GM13976 (cell line): ENCODE measurements around the gene CD151.

Experiments
- DNase-seq: peaks from one replicate; pipeline ENCODE4 v3.0.0; 2012; ENCODE audit warnings: low spot score
- in situ Hi-C: fragments of 300-500 bp; cut with MboI; formaldehyde crosslinking; loops from one replicate; pipeline ENCODE4 v1.12.0; 2022; ENCODE audit warnings: low sequenced_read_pairs, mixed read lengths, inconsistent platforms; ENCODE audit not compliant: unreplicated experiment
- TF ChIP-seq, protein P1 (sequence below): IDR thresholded peaks from 2 replicates; pipeline ENCODE4 v1.5.1; 2012; ENCODE audit warnings: borderline replicate concordance, mild to moderate bottlenecking; ENCODE audit not compliant: insufficient read depth; ENCODE audit errors: extremely low read depth, missing control alignments, control extremely low read depth

CD151 gene

DNA sequence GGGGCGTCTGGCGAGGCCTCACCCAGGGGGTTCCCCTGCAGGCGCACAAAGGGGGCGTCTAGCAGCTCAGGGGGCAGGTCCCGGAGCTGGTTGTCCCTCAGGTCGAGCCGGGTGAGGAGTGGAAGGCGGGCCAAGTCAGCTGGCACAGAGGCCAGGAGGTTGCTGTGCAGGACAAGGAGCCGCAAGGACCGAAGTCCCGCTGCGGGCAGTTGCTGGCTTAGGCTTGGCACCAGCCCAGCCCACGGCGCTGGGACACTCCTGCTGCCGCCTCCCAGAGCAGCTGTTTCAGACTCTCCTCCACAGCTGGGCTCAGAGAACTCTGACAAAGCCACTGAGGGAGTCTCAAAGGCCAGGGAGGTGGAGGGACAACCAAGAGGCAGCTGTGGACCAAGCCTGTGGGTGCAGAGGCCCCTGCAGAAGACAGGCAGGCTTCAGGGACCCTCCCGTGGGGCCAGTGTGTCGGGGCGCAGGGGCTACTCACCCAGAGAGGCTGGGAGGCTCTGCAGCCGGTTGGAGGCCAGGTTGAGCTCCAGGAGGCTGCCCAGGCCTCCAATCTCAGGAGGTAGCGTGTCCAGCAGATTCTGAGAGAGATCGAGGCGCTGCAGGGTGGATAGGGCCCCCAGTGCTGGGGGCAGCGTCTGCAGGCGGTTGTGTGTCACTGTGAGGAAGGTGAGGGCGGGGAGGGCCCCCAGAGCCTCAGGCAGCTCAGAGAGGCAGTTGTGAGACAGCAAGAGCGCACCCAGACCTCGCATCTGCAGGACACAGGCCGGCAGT lies 29.9 kb upstream of the CD151 start:
- in situ Hi-C loops, result no loop called here

DNA sequence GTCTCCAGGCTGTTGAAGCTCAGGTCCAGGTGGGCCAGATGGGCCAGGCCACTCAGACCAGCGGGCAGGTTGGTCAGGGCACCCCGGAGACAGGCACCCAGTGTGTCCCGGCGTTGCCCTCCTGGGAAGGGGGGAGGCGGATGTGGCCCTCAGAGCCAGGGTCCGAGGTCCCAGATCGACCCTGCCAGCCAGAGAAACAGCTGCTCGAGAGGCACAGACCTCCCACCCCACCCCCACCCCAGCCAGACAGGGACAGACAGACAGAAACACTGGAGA lies 29.3 kb upstream of the CD151 start:
- TF ChIP-seq, protein P1, sequence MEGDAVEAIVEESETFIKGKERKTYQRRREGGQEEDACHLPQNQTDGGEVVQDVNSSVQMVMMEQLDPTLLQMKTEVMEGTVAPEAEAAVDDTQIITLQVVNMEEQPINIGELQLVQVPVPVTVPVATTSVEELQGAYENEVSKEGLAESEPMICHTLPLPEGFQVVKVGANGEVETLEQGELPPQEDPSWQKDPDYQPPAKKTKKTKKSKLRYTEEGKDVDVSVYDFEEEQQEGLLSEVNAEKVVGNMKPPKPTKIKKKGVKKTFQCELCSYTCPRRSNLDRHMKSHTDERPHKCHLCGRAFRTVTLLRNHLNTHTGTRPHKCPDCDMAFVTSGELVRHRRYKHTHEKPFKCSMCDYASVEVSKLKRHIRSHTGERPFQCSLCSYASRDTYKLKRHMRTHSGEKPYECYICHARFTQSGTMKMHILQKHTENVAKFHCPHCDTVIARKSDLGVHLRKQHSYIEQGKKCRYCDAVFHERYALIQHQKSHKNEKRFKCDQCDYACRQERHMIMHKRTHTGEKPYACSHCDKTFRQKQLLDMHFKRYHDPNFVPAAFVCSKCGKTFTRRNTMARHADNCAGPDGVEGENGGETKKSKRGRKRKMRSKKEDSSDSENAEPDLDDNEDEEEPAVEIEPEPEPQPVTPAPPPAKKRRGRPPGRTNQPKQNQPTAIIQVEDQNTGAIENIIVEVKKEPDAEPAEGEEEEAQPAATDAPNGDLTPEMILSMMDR, result no peak
- in situ Hi-C loops, result no loop called here
- DNase-seq, result no peak

More for the DNA sequence above, 29.9 kb upstream of the CD151 start:
- DNase-seq, result no peak
- TF ChIP-seq, protein P1, result no peak

DNA sequence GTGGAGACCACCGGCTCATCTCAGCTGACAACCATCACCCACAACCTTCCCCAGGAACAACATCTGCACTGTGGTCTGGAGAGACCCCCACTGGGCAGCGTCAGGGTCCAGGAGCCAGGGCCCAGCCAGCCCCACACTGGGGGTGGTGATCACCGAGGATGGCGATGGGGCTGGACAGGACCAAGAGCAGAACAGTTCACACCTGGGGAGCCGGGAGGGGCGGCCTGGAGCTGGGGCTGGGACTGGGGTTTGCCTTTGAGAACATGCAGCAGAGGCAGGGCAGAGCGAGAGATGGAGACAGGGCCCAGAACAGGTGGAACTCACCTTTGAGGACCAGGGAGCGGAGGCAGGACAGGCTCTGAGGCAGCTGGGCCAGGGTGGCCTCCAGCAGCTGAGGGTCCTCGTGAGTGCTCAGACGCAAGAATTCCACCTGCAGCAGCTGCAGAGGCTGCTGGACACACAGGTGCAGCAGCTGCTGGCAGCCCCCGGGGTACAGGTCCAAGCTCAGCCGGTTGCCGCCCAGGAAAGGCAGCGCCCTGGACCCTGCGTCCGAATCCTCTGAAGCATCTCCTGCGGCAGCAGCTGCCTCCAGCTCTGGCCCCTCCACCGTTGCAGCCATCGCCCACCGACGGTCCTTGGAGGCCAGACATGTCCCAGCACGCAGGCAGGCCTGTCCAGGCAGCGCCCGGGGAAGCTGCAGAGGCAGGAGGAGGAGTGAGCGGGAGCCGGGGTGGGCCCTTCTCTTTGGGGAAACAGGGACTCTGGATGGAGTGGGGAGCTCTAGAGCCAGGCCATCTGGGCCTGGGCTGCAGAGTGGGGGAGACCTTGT lies 28.8 kb upstream of the CD151 start:
- in situ Hi-C loops, result no loop called here
- no peak for DNase-seq

DNA sequence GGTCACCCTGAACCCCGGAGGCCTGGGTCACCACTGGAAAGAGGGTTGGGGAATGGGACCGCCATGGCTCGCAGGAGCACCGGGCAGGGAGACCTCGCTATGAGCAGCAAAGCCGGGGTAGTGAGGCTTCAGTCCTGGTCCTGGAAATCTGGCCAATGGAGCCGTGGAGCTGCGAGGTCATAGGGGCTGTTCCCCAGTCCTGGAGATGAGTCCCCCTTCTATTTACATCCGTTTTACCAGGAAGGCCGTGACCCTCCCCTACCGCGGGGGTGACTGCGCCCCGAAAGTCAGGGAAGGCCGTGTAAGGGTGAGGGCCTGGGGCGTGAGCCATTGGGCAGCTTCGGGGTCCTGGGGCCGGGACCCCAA lies 28.2 kb upstream of the CD151 start:
- in situ Hi-C loops, result no loop called here
- no peak for DNase-seq
- TF ChIP-seq, protein P1, result no peak

More for the DNA sequence above, 28.8 kb upstream of the CD151 start:
- TF ChIP-seq, protein P1, result no peak

DNA sequence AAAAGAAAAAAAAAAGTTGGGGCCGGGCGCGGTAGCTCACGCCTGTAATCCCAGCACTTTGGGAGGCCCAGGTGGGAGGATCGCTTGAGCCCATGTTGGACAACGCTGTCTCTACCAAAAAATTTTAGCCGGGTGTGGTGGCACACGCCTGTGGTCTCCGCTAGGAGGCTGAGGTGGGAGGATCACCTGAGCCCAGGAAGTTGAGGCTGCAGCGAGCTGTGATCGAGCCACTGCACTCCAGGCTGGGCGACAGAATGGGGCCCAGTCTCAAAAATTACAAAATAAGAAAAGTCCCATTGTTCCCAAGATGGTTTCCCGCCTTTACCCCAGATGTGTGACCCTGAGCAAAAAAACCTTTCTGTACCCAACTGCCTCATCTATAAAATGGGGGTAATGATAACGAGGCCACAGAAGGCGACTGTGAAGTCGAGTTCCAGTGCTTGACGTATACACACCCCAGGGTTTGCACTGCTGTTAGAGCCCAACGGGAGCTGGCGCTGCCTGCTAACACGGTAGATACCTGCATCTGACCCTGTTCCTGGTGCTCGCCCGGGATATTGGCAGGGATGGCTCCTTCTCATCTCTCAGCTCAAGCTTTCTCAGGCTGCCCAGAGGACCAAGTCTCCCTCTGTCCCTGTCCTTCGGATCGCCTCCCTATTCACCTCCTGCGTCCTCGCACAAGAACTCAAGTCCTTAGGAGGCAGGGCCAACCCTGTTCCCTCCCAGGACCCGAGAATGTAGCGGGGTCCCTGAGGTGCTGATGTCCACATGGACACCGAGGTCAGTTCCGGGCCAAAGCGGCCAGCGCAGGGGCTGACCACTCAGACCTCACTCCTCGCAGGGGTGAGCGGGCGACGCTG lies 24.1 kb upstream of the CD151 start:
- no peak for DNase-seq
- TF ChIP-seq, protein P1, result no peak
- in situ Hi-C loops, result no loop called here

DNA sequence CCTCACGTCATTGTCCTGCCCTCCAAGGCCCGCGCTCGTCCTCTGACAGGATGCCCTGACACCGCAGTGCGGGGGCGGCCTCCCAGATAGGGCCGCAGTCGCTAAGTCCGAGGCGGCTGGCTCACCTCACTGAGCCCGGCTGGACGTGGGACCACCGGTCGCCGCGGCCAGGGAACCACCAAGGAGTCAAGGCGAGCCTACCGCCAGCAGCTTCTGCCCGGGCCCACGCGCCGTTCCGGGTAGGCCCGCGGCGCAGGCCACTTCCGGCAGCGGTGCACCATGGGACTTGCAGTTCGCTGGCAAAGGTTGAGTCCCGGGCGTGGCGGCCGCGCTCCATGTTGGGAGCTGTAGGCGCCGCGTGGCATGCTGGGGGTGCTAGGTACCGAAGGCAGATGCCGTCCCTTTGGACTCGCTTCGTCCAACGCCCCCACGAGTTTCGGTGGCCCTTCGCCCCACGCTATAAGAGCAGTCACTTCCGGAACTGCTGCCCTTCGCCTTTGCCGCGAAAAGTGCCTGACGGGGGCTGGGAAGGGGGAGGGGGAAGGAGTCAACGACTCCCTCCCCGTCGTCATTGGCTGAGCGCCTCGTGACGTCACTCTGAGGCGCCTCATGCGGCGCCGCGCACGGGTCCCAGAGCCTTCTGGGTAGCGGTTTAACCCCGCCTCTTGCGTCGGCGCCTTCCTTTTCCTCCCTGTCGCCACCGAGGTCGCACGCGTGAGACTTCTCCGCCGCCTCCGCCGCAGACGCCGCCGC lies 23.3 kb upstream of the CD151 start, which contains the start of gene RPLP2:
TSS of gene RPLP2 (plus strand) at position 681 of the 753 bp plus-strand sequence. CDS start 268 bp downstream, outside the sequence.
- DNase-seq, result peak; percentile 98
- in situ Hi-C loops, result no loop called here
- TF ChIP-seq, protein P1, result no peak
